ENCODE data around the gene SIGLEC1. TPM values are rescaled to one million over a fixed set of nuclear protein-coding genes. Genes with fewer than 3 reads are reported as not detected.

The SIGLEC1 gene
- total and polyA plus RNA-seq, 2 of the 8 experiments (the other 6 are each of a cell fraction or from before 2014, with no cell fraction given), result 0.02 TPM; not detected in 1

DNA sequence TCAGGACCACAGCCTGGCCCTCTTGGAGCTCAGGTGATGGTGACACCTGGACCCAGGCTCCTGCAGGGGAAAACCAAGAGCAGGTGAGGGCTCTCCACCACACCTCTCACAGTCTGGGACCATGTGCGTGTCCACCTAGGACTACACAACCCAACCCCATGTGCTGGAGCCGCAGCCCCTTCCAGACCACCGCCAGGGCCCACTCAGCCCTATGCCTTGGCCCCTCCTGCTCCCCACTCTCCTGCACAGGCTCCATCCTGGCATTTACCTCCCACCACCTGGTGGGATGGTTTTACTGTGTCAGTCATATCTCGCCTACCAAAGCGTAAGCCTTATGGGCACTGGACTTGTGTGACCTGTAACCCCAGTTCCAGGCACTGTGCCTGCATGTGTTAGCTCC, 17.5 kb downstream of the SIGLEC1 start:
- no peak overlapping the region for H3K4me2 ChIP-seq (ENCODE audit: insufficient read depth in 1 of 2, low read depth in 2 of 2, low read length in 2 of 2)
- no peak for TF ChIP-seq EGR1 (IDR thresholded peaks at IDR 0.05; ENCODE audit: borderline replicate concordance, low read depth, low read length)
- no peak for TF ChIP-seq SRF (IDR thresholded peaks at IDR 0.05; ENCODE audit: low read depth, low read length)
- no peak for TF ChIP-seq RBBP5 (IDR thresholded peaks at IDR 0.05; ENCODE audit: borderline replicate concordance, low read depth, low read length)
- peaks cover 4 to 6% of the 10 kb centered on the region in 2 experiments; a peak in 2 of 4 replicates for H3K9me3 ChIP-seq (ENCODE audit: insufficient read depth in 2 of 2, low read depth in 1 of 2, low read length in 1 of 2)
- no peak overlapping the region; the same call in 1 of the 2 replicates for H4K8ac ChIP-seq (ENCODE audit: extremely low read depth, insufficient read depth, low read length)
- CTCF ChIA-PET (ENCODE audit: partially characterized antibody), result interaction anchor here (0.5 to 45.1 kb wide), 17 partner anchors 6 to 1142 kb away, joined by 3 to 1432 read pairs (median 4); partner anchors contain the start of genes ADAM33 and SIGLEC1
- no peaks in the 10 kb centered on the region for H3K79me2 ChIP-seq (ENCODE audit: control insufficient read depth in 1 of 2, insufficient read depth in 2 of 2, low read length in 2 of 2)
- H4K91ac ChIP-seq (replicated peaks; ENCODE audit: insufficient read length, low read length), result no peak overlapping the region
- no peak overlapping the region for H2BK5ac ChIP-seq (ENCODE audit: low read depth, low read length)
- H4K20me1 ChIP-seq (replicated peaks in 1 of 2; ENCODE audit: control insufficient read depth in 1 of 2, insufficient read depth in 2 of 2, low read length in 2 of 2), result no peaks in the 10 kb centered on the region
- H4K5ac ChIP-seq (ENCODE audit: insufficient read length, low read depth, low read length), result no peak overlapping the region
- no peak overlapping the region for H3K4ac ChIP-seq (replicated peaks; ENCODE audit: insufficient read length, low read depth, low read length)
- H3K18ac ChIP-seq (ENCODE audit: extremely low read depth, low read length), result no peak overlapping the region
- no peak overlapping the region for H2AK5ac ChIP-seq (ENCODE audit: low read depth, low read length)
- H3K27ac ChIP-seq (ENCODE audit: low read depth, low read length), result no peak overlapping the region
- H3K9ac ChIP-seq (replicated peaks in 1 of 4; ENCODE audit: extremely low read depth in 1 of 4, low read depth in 3 of 4, low read length in 3 of 4), result no peak overlapping the region
- H3K56ac ChIP-seq (replicated peaks; ENCODE audit: insufficient read length, low read depth, low read length), result no peak overlapping the region
- H2BK12ac ChIP-seq (ENCODE audit: low read depth, low read length), result no peak overlapping the region
- H3K4me1 ChIP-seq (replicated peaks in 1 of 4; ENCODE audit: control insufficient read depth in 3 of 4, insufficient read depth in 4 of 4, low read length in 3 of 4), result no peaks in the 10 kb centered on the region
- H3K79me1 ChIP-seq (ENCODE audit: low read depth, low read length), result no peaks in the 10 kb centered on the region
- H2BK20ac ChIP-seq (ENCODE audit: low read length), result no peak overlapping the region
- no peak overlapping the region for H2AFZ ChIP-seq (ENCODE audit: low read length)
- 96% methylated on average over 5 of the region's 5 CpGs; no CpG with 5 or more reads in 1 of the 2 experiments for WGBS, 2 experiments (ENCODE audit: extremely low coverage in 1 of 2, insufficient coverage in 1 of 2, insufficient read length in 1 of 2, insufficient replicate concordance in 2 of 2, low coverage in 1 of 2, low lambda C conversion rate in 2 of 2, missing lambda C conversion rate in 1 of 2)
- no peaks in the 10 kb centered on the region for H3K23me2 ChIP-seq (ENCODE audit: low read depth, low read length)
- no peak overlapping the region for H3K14ac ChIP-seq (ENCODE audit: insufficient read length)
- FAIRE-seq, result no peak
- POLR2A ChIA-PET (ENCODE audit: partially characterized antibody), result interaction anchor here (1.2 kb wide), 1 partner anchor 11 kb away, joined by 3 read pairs; no protein-coding TSS in a partner anchor
- H3K23ac ChIP-seq (ENCODE audit: insufficient read length), result no peak overlapping the region
- no peak for DNase-seq (ENCODE audit: low read depth in 1 of 2, low spot score in 2 of 2)
- H2BK120ac ChIP-seq (replicated peaks; ENCODE audit: low read depth, low read length), result no peak overlapping the region
- H3K4me3 ChIP-seq (ENCODE audit: extremely low read depth in 1 of 4, insufficient read depth in 2 of 4, low read depth in 3 of 4, low read length in 4 of 4), result no peak overlapping the region
- H3K36me3 ChIP-seq (ENCODE audit: control insufficient read depth in 2 of 4, insufficient read depth in 4 of 4, low read length in 3 of 4), result no peaks in the 10 kb centered on the region
- no peaks in the 10 kb centered on the region for H3K27me3 ChIP-seq (replicated peaks in 1 of 4; ENCODE audit: control insufficient read depth in 3 of 4, extremely low read depth in 1 of 4, insufficient read depth in 3 of 4, low read length in 3 of 4)
- H2BK15ac ChIP-seq (ENCODE audit: low read length), result no peak overlapping the region

Data from H1 (cell line).